B cell (primary cell): Measurements from ENCODE around the gene FBXO34. TPM values are rescaled to one million over a fixed set of nuclear protein-coding genes. Genes with fewer than 3 reads are reported as not detected.

ENCODE experiments used
- ATAC-seq: fragments of 200-7000 bp; cut with Tn5 transposase; one replicate; pipeline ENCODE4 v1.10.0; 2021; ENCODE audit warnings: low read depth, mild to moderate bottlenecking, moderate number of reproducible peaks, moderate library complexity
- CTCF ChIA-PET: fragments of 350-600 bp; sonication (Branson Sonifier 250); formaldehyde crosslinking; loops from one replicate; lab custom pipeline; 2021; ENCODE audit warnings: antibody characterized with exemption, inconsistent platforms; lab: Charles Lee
- POLR2A ChIA-PET: fragments of 350-600 bp; sonication (Branson Sonifier 250); formaldehyde crosslinking; loops from one replicate; lab custom pipeline; 2021; ENCODE audit warnings: antibody characterized with exemption; lab: Charles Lee
- DNase-seq: peaks from one replicate; pipeline ENCODE4 v3.0.0; 2013
- H2AFZ ChIP-seq: 2 replicates; pipeline ENCODE4 v1.6.1; 2012; ENCODE audit warnings: mild to moderate bottlenecking, low read depth, low read length; ENCODE audit not compliant: insufficient read depth, poor library complexity, severe bottlenecking
- H3K27ac ChIP-seq, 2 donors: 1 replicate in 1 of 2; 2 replicates in 1 of 2; pipeline ENCODE4 v1.5.1; 2012 to 2013; ENCODE audit warnings: low read length in 2 of 2, mild to moderate bottlenecking in 2 of 2, moderate library complexity in 1 of 2
- H3K27me3 ChIP-seq, 4 experiments: fragments of 200-600 bp in 1 of 4; sonication (generic) in 1 of 4; replicated peaks in 1 of 4; 1 replicate in 2 of 4; 2 replicates in 2 of 4; pipeline versions ENCODE4 v1.6.1 to v1.7.0; 2013 to 2016; ENCODE audit warnings: low read length in 3 of 4, mild to moderate bottlenecking in 2 of 4, mixed read lengths in 1 of 4, moderate library complexity in 1 of 4; ENCODE audit not compliant: insufficient read depth in 4 of 4, control insufficient read depth in 3 of 4; ENCODE audit errors: control extremely low read depth in 1 of 4
- H3K36me3 ChIP-seq, 2 experiments: replicated peaks in 1 of 2; 1 replicate in 1 of 2; 2 replicates in 1 of 2; pipeline versions ENCODE4 v1.6.1 to v1.7.1; 2013; ENCODE audit warnings: low read length in 1 of 2; ENCODE audit not compliant: insufficient read depth in 2 of 2, control insufficient read depth in 1 of 2; ENCODE audit errors: control extremely low read depth in 1 of 2, extremely low read depth in 1 of 2
- H3K4me1 ChIP-seq, 2 donors: fragments of 200-600 bp in 1 of 2; sonication (generic) in 1 of 2; 1 replicate in 1 of 2; 2 replicates in 1 of 2; pipeline versions ENCODE4 v1.5.1 to v1.6.1; 2013 to 2017; ENCODE audit warnings: low read length in 2 of 2; ENCODE audit not compliant: control insufficient read depth in 2 of 2, insufficient read depth in 2 of 2
- H3K4me2 ChIP-seq: replicated peaks from 2 replicates; pipeline ENCODE3; 2012; ENCODE audit warnings: mild to moderate bottlenecking, low read depth, low read length; ENCODE audit not compliant: poor library complexity, severe bottlenecking
- H3K4me3 ChIP-seq, 5 experiments: fragments of 200-600 bp in 1 of 5; sonication (generic) in 1 of 5; 1 replicate in 3 of 5; 2 replicates in 2 of 5; pipeline versions ENCODE4 v1.5.1 to v1.7.0; 2011 to 2016; ENCODE audit warnings: low read length in 4 of 5, mild to moderate bottlenecking in 4 of 5, low read depth in 2 of 5, control low read depth in 1 of 5, moderate library complexity in 1 of 5; ENCODE audit not compliant: insufficient read depth in 1 of 5; ENCODE audit errors: control extremely low read depth in 1 of 5, extremely low read depth in 1 of 5
- H3K79me2 ChIP-seq: fragments of 200-600 bp; sonication (generic); one replicate; pipeline ENCODE4 v1.6.0; 2016; ENCODE audit warnings: low read length; ENCODE audit not compliant: control insufficient read depth, insufficient read depth
- H3K9ac ChIP-seq: fragments of 200-600 bp; sonication (generic); 2 replicates; pipeline ENCODE4 v1.6.1; 2017; ENCODE audit warnings: mild to moderate bottlenecking, low read length, moderate library complexity
- H3K9me3 ChIP-seq, 3 donors: one replicate each; pipeline versions ENCODE4 v1.6.1 to v1.7.1; 2013; ENCODE audit warnings: low read length in 2 of 3; ENCODE audit not compliant: control insufficient read depth in 2 of 3, insufficient read depth in 1 of 3; ENCODE audit errors: control extremely low read depth in 1 of 3
- H4K20me1 ChIP-seq: 2 replicates; pipeline ENCODE4 v1.6.0; 2012; ENCODE audit warnings: mild to moderate bottlenecking, low read length; ENCODE audit not compliant: insufficient read depth, control insufficient read depth, poor library complexity, severe bottlenecking
- H3K27ac Mint-ChIP-seq: one replicate; pipeline ENCODE4 v1.8.0; 2021; ENCODE audit warnings: mixed read lengths
- H3K27me3 Mint-ChIP-seq: one replicate; pipeline ENCODE4 v1.8.0; 2021; ENCODE audit warnings: mixed read lengths
- H3K4me1 Mint-ChIP-seq: one replicate; pipeline ENCODE4 v1.8.0; 2021; ENCODE audit warnings: mixed read lengths
- H3K4me3 Mint-ChIP-seq: one replicate; pipeline ENCODE4 v1.8.0; 2021; ENCODE audit warnings: mixed read lengths
- H3K9me3 Mint-ChIP-seq: one replicate; pipeline ENCODE4 v1.8.0; 2022; ENCODE audit warnings: mixed read lengths; ENCODE audit not compliant: insufficient read depth
- EZH2 ChIP-seq: IDR thresholded peaks from 2 replicates; pipeline ENCODE4 v1.6.1; 2012; ENCODE audit warnings: borderline replicate concordance, low read depth, mild to moderate bottlenecking, moderate library complexity, low read length; ENCODE audit not compliant: insufficient read depth, poor library complexity, severe bottlenecking
- WGBS: methylation state at CpG from one replicate; pipeline ENCODE4 v1.1.5; 2013; ENCODE audit warnings: missing lambda C conversion rate; ENCODE audit not compliant: insufficient coverage; 5-methylcytosine and 5-hydroxymethylcytosine counted together
- intact Hi-C: fragments of 100-400 bp; cut with micrococcal nuclease; formaldehyde crosslinking; loops from one replicate; pipeline ENCODE4 v1.10.0; 2022
- polyA minus RNA-seq: library from RNA; depleted of rRNA, polyadenylated mRNA; stranded (reverse); fragments of >200 nt; gene quantifications from 2 replicates; pipeline ENCODE4 v1.2.3, GENCODE V29; 2012
- polyA plus RNA-seq: library from polyadenylated mRNA; depleted of rRNA; stranded (reverse); fragments of >200 nt; gene quantifications from 2 replicates; pipeline ENCODE4 v1.2.3, GENCODE V29; 2012
- total RNA-seq, 2 donors: library from RNA; stranded (reverse); fragments of 120-200 nt in 1 of 2; gene quantifications; 1 replicate in 1 of 2; 2 replicates in 1 of 2; pipeline versions ENCODE4 v1.2.3 to v1.2.4, GENCODE V29; 2013 to 2022
- TF ChIP-seq, protein P1 (sequence below): fragments of 200-600 bp; IDR thresholded peaks from one replicate; pipeline ENCODE4 v1.8.0; 2022; ENCODE audit warnings: antibody characterized with exemption, mild to moderate bottlenecking

FBXO34 gene, protein sequence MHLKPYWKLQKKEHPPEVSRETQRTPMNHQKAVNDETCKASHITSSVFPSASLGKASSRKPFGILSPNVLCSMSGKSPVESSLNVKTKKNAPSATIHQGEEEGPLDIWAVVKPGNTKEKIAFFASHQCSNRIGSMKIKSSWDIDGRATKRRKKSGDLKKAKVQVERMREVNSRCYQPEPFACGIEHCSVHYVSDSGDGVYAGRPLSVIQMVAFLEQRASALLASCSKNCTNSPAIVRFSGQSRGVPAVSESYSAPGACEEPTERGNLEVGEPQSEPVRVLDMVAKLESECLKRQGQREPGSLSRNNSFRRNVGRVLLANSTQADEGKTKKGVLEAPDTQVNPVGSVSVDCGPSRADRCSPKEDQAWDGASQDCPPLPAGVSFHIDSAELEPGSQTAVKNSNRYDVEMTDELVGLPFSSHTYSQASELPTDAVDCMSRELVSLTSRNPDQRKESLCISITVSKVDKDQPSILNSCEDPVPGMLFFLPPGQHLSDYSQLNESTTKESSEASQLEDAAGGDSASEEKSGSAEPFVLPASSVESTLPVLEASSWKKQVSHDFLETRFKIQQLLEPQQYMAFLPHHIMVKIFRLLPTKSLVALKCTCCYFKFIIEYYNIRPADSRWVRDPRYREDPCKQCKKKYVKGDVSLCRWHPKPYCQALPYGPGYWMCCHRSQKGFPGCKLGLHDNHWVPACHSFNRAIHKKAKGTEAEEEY
- total RNA-seq (27.5 and 33.4 TPM in 2 replicates), polyA plus RNA-seq (7.8 and 8.1 TPM in 2 replicates), polyA minus RNA-seq (21.1 and 21.9 TPM in 2 replicates)
- 27.9 TPM for total RNA-seq (2013)

DNA sequence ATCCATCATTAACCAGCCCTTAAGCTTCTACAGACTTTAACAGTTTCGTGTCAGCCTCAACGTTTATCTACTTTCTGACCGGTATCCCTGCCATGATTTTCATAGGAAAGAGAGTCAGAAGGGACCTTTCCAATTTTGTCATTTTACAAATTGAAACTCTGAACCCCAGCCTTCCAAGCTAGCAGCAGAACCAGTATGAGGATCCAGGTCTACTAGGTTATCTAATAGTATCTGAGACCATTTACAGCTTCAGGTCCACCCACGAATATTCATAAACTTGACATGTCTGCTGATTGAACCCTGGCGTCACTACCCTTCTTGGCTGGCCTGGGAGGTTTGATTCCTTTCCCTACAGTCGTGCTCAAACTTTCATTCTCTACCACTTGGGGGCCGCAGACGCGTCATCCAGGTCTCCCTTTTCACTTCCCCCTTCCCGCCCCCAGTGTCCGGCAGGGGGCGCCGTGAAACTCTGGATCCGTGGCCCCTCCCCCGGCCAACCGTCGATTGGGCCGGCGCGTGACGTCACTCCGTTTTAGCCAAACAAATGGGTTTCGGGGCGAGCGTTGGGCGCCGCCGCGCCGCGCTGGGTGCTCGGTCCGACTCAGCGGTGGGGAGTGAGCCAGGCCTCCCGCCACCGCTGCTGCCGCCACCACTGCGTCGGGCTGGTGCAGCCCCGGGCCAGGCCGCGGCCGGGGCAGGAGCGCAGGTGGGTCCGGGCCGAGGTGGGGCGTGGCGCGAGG lies at the start of gene FBXO34:
Gene FBXO34 (plus strand): TSS at position 590 of the 740 bp plus-strand sequence. CDS start 78,970 bp downstream, outside the sequence.
- peak; percentile 90 for ATAC-seq
- peak within 1 kb of the TSS; percentile 93 for H3K27ac Mint-ChIP-seq
- CTCF ChIA-PET, result interaction anchor here (0.8 to 4.4 kb wide), 17 partner anchors 10 to 218 kb away, joined by 3 to 51 read pairs (median 5); partner anchors contain the start of gene DLGAP5

More for the DNA sequence above, at the start of gene FBXO34:
- H3K36me3 ChIP-seq, result no peaks in the 10 kb centered on the region
- H4K20me1 ChIP-seq, result peaks cover 8% of the 10 kb centered on the region
- POLR2A ChIA-PET, result interaction anchor here (0.6 kb wide), 1 partner anchor 90 kb away, joined by 4 read pairs; no protein-coding TSS in a partner anchor
- peaks cover 12 to 14% of the 10 kb centered on the region in 2 donors for H3K4me1 ChIP-seq
- peak within 1 kb of the TSS; percentile 92 for H3K4me3 Mint-ChIP-seq
- peak within 1 kb of the TSS; percentile 95 for H3K9ac ChIP-seq
- no peaks in the 10 kb centered on the region for H3K27me3 Mint-ChIP-seq
- DNase-seq, result peak; percentile 99
- WGBS, result under 1% methylated on average over 46 of the region's 49 CpGs
- H3K4me2 ChIP-seq, result peak within 1 kb of the TSS; percentile 83
- peak within 1 kb of the TSS; percentile 83 to 98 (median 95) for H3K4me3 ChIP-seq
- intact Hi-C loops, result loop anchor here (1.0 to 5.0 kb wide), 10 partner anchors 80 to 1306 kb away; partner anchors contain the start of genes CNIH1, DLGAP5, GCH1 and KTN1
- no peaks in the 10 kb centered on the region for H3K27me3 ChIP-seq
- H3K4me1 Mint-ChIP-seq, result peaks cover 31% of the 10 kb centered on the region
- H3K9me3 Mint-ChIP-seq, result no peaks in the 10 kb centered on the region
- H3K27ac ChIP-seq, result peak within 1 kb of the TSS; percentile 86 to 90
- TF ChIP-seq, protein P1, sequence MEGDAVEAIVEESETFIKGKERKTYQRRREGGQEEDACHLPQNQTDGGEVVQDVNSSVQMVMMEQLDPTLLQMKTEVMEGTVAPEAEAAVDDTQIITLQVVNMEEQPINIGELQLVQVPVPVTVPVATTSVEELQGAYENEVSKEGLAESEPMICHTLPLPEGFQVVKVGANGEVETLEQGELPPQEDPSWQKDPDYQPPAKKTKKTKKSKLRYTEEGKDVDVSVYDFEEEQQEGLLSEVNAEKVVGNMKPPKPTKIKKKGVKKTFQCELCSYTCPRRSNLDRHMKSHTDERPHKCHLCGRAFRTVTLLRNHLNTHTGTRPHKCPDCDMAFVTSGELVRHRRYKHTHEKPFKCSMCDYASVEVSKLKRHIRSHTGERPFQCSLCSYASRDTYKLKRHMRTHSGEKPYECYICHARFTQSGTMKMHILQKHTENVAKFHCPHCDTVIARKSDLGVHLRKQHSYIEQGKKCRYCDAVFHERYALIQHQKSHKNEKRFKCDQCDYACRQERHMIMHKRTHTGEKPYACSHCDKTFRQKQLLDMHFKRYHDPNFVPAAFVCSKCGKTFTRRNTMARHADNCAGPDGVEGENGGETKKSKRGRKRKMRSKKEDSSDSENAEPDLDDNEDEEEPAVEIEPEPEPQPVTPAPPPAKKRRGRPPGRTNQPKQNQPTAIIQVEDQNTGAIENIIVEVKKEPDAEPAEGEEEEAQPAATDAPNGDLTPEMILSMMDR, result peak; percentile 99
- TF ChIP-seq EZH2, result no peak
- H3K9me3 ChIP-seq, result no peaks in the 10 kb centered on the region
- peaks cover 43% of the 10 kb centered on the region for H3K79me2 ChIP-seq
- peak within 1 kb of the TSS; percentile 79 for H2AFZ ChIP-seq
